ENCODE results near the gene CCNK.

CCNK gene

DNA sequence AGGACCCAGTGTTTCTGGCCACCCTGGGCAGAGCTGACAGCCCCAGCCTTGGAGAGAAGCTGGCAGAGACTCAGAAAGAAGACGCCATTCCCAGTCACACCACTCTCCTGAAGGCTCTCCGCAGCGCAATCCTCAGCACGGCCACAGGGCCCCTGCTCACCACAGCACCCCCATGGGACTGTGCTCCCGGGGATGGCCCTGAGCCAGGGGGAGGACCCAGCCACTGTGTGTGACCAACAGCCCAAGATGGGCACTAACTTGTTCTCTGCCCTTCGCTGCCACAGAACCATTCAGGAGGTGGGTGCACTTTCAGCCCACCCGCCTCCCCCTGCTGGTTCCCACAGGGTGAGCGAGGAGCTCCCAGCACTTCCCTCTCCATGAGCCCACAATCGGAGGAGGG, 57.1 kb downstream of the CCNK start:
- no peak for DNase-seq (ENCODE audit: extremely low read depth, low read depth)
- TF ChIP-seq CTCF (IDR thresholded peaks at IDR 0.05; ENCODE audit: low read depth, low read length): no peak

- no peak for DNase-seq (ENCODE audit: extremely low read depth, low read depth)
- TF ChIP-seq CTCF (IDR thresholded peaks at IDR 0.05; ENCODE audit: low read depth, low read length): no peak
Observed at GRCh38 chr14:99538733-99539132, 57.5 kb downstream of the CCNK start.

GRCh38 chr14:99539491-99539890, 58.3 kb downstream of the CCNK start:
- TF ChIP-seq CTCF (IDR thresholded peaks at IDR 0.05; ENCODE audit: low read depth, low read length): no peak
- no peak for DNase-seq (ENCODE audit: extremely low read depth, low read depth)

GRCh38 chr14:99540196-99541032, 59.2 kb downstream of the CCNK start:
- no peak for DNase-seq (ENCODE audit: extremely low read depth, low read depth)
- no peak for TF ChIP-seq CTCF (IDR thresholded peaks at IDR 0.05; ENCODE audit: low read depth, low read length)

GRCh38 chr14:99541211-99541610, 60.0 kb downstream of the CCNK start:
- DNase-seq (ENCODE audit: extremely low read depth, low read depth): no peak
- TF ChIP-seq CTCF (IDR thresholded peaks at IDR 0.05; ENCODE audit: low read depth, low read length): no peak

GRCh38 chr14:99541677-99542470, 60.7 kb downstream of the CCNK start:
- no peak for TF ChIP-seq CTCF (IDR thresholded peaks at IDR 0.05; ENCODE audit: low read depth, low read length)
- no peak for DNase-seq (ENCODE audit: extremely low read depth, low read depth)

DNA sequence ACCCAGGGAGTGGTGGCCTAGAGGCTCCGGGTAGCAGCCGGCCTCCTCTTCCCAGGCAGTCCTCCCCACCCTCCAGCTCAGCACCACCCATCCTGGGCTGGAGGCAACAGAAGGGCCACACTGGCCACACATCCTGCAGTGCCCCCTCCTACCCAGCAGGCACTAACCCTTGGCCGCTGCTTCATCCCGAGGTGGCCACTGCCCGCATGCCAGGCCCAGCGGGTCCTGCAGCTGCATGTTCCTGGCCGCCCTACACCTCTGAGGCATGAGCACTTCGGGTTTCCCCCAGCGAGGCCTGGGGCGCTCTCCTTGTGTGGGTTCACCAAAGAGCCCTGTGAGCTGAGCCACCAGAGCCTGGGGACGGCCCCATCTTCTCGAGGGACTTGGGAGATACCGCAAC, 61.4 kb downstream of the CCNK start:
- no peak for DNase-seq (ENCODE audit: extremely low read depth, low read depth)
- no peak for TF ChIP-seq CTCF (IDR thresholded peaks at IDR 0.05; ENCODE audit: low read depth, low read length)
